NCI-H2081 (cell line): Measurements from ENCODE around the gene UPF1.
"Not testable (repeated sequence)": the region's sequence is repeated elsewhere in the genome, so short reads cannot be mapped to it uniquely, and the experiment has no call there.

Experiments
- DNase-seq, 2 experiments: peaks; one replicate each; lab custom pipeline; 2025; lab: John Stamatoyannopoulos, UW

Gene UPF1

DNA sequence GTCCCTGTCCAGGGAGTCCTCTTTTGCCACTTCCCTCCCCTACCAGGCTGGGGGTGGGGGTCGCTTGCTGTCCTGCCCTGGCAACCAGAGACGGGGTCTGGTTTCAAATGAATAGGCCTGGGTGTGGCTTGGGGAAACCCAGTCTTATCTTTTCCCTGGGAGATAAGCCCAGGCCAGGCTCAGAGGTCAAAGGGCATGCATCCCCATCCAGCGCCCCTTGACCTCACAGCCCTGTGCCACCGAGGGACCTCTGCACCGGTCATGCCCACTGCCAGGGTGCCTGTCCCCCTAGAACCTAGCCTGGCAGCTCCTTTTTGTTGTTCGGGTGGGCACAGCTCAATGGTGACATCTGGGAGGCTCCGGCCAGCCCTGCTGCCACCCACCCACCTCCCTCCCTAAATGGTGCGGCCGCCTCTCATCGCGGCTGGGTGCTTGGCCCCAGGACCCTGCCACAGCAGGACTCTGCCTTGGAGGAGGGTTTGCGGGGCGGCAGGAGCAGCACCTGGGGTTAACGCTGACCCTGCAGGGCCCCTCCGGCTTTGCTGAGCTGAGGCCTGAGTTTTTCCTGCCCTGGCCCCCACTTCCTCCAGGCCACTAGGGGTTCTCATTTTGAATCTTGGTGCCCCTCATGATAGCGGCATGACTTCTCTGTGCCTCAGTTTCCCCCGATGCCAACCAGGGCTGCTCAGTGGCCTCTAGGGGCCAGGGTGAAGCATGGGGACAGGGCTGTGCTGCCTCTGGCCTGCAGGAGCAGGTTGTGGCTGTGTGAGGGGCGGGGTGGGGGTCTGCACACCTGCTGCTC, 67.0 kb downstream of the UPF1 start:
- DNase-seq = no peak

DNA sequence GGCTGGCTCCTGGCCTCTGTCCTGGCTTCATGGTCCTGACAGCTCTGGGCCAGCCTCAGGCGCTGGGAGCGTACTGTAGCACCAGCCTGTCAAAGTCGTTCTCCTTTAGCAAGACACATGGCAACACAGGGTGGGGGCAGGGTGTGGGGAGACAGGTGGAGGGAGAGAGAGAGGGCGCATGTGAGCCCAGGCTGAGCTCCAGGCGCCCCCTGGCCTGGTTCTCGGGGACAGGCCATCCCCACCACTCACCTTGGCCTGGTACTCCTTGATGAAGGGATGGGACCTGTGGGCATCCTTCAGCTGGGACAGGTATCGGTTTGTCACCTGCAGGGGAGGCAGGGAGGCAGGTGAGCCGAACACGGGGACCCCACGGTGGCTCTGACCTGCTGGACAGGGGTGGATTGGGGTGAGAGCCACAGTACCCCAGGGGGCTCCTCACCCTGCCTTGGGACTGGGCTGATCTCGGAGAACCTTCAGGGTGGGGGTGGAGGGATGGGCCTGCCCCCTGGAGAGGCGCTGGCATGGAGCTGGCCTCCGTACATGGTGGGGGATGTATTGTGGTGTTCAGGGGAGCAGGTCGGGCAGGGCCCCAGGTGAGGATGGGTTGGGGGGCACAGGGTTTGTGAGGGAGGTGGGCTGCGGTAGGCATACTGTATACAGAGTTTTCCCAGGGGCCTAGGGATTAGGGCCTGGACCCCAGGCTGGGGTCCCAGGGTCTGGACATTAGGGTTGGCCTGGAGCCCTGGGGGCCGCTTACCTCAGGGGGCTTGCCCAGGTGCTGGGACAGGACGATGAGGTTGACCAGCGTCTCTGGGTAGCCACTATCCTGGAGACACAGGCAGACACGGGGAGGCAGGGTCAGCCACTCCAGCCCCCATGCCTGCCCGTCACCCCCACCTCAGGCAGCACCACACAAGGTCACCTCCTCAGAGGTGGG, 68.1 kb downstream of the UPF1 start:
- DNase-seq = no peak

DNA sequence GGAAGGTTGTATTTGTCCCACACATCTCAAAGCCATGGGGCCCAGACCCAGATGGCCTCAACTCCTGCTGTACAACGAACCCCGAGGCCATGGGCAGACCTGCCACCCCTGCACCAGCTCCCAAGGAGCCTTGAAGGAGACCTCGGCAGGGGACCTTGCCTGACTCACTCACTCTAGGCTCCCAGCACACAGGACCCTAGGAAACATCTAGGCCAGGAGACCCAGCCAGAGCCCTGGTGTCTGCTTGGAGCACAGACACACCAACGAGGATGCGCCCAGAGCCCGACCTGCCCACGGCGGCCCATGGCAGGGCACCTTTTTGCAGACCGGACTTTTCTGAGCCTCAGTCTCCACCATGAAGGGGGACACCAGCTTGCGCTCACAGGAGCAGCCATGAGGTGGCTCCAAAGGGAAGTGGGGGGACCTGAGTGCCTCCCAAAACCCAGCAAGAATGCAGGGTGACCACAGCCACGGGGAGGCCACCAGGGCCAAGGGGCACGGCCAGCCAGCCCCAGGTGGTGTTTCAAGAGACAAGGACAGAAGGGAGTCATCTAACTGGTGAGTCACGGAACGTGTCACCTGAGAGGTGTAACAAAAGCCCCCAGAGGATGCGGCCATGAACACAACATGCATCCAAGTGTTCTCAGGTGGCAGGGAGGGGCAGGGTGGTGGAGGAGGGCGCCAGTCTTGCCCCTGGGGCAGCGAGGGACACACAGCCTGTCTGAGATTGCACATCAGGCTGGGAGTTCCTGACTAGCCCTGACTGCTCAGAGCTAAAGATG, 69.1 kb downstream of the UPF1 start:
- no peak for DNase-seq

DNA sequence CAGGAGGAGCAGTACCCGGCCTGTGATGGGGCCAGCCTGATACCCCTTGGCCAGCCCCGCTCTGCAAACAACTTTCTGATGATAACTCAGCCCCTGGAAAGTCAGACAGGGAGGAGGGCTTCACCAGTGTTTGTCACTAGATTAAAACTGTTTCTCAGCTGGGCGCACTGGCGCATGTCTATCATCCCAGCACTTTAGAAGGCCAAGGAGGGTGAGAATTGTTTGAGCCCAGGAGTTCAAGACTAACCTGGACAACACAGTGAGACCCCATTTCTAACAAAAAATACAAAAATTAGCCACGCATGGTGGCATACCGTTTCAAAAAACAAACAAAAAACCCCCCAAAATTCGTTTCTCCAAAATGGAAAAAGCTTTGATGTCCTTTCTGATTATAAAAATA, 69.7 kb downstream of the UPF1 start:
- no peak for DNase-seq

DNA sequence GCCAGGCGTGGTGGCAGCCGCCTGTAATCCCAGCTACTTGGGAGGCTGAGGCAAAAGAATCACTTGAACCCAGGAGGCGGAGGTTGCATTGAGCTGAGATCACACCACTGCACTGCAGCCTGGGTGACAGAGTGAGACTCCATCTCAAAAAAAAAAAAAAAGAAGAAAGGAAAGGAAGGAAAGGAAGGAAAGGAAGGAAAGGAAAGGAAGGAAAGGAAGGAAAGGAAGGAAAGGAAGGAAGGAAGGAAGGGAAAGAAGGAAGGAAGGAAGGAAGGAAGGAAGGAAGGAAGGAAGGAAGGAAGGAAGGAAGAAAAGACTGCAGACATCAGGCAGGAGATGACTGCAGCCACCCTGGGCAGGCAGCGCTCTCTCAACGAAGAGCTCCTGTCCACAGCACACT, 70.8 kb downstream of the UPF1 start:
- not testable (repeated sequence) for DNase-seq

DNA sequence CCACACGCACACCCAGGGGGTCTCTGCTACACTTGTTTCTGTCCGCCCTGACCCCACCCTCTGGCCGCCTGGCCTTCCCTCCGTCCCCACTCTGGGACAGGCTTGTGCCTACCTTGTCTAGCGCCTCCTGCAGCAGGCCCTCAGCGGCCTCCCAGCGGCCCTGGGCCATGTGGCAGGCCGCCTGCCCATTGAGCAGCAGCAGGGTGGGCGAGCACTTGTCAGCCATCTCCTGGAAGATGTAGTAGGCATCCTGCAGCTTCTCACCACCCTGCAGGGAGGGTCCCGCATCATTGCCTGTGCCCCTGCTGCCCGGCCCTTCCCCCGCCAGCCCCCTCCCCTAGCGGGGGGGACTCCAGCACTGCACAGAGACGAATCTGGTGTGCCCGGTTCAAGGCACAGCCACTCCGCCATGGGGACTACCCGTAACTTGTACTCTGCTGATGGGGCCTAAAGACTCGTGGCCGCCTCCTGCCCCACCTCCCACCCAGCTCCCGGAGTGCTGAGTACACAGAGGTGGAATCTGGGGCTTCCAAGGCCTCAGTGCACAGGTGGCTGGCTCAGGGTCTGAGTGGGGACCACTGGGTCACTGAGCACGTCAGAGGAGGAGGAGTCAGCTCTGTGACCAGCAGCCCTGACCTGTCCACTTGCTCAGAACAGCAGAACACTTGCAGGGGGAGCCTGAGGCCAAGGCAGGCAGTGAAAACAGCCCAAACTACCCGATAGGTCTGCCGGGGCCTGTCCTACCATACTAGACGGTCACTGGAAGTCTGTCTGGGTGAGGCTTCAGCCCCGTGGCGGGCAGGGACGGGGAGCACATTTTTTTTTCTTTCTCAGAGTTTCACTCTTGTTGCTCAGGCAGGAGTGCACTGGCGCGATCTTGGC, 71.6 kb downstream of the UPF1 start:
- no peak for DNase-seq

DNA sequence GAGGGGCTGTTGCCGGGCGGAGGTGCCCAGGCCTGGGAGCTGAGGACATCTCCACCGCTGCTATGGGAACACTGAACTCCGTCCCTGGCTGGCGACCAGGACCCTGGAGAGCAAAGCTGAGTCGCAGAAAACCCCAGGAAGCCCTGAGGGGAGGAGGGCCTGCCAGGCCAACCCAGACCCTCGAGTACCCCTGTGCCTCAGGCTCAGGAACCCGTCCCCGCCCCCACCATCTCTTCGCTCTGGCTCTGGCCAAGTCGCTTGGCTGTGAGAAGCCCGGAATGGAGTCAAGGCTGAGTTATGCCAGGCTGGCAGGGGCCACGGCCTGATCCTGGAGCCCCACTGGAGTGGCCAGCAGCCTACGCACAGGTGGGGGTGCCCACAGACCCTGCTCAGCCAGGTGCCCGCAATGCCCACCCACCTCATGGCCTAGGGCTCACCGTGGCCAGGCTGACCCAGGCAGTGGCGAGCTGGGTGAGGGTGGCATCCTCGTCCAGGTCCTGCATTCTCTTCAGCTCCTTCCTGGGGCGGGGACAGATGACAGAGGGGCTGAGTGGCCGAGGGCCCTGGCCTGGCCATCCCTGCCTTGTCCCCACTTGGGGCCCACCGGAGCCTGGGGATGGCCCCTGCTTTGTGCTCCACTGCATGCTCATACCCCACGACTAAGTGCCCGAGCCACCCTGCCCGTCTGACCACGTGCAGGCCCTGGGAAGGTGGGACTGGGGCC, 72.7 kb downstream of the UPF1 start:
- no peak for DNase-seq

DNA sequence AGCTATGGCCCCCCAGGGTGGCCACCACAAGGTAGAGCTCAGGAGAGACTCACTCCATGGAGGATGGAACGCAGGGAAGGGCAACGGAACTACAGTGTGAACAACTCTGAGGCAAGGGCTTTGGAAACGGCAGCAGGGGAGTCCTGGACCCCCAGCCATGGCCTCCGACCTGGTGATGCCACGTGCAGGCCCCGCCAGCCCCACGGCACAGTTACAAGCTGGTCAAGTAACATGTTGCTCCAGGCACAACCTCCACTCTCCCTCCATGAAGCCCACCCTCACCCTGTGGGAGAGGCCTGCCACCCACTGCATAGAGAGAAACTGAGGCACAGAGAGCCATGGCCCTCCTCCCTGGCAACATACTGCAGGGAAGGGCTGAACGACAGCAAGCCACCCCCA, 73.3 kb downstream of the UPF1 start:
- DNase-seq = no peak

DNA sequence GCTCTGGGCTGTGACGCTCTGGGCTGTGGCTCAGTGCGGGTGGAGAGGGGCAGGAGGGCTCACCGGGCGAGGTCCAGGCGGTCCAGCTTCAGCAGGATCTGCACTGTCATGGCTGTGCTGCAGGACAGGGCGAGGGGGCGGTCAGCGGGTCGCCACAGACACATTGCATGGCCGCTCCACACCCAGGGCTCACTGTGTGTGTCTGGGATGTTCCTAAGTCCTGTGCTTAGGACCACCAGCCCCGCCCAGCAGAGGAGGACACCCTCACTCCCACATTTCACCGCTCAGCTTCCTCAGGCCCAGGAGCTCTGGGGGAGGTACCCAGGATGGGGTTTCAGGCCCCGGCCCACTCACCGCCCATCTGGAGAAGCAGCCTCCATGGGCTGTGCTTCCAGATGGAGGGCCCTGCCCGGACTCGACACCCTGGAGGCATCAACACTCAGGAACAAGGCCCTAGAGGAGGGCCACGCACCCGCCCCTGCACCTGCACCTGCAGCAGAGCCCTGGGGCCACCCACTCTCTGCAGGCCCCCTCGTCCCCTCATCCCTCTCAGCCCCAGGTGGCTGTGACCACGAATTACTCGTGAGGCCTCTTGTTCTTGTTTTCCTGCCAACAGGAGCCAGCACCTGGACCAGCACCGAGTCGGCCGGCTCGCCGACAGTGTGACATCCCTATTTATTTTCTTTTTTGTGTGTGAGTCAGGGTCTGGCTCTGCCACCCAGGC, 73.9 kb downstream of the UPF1 start:
- no peak for DNase-seq

DNA sequence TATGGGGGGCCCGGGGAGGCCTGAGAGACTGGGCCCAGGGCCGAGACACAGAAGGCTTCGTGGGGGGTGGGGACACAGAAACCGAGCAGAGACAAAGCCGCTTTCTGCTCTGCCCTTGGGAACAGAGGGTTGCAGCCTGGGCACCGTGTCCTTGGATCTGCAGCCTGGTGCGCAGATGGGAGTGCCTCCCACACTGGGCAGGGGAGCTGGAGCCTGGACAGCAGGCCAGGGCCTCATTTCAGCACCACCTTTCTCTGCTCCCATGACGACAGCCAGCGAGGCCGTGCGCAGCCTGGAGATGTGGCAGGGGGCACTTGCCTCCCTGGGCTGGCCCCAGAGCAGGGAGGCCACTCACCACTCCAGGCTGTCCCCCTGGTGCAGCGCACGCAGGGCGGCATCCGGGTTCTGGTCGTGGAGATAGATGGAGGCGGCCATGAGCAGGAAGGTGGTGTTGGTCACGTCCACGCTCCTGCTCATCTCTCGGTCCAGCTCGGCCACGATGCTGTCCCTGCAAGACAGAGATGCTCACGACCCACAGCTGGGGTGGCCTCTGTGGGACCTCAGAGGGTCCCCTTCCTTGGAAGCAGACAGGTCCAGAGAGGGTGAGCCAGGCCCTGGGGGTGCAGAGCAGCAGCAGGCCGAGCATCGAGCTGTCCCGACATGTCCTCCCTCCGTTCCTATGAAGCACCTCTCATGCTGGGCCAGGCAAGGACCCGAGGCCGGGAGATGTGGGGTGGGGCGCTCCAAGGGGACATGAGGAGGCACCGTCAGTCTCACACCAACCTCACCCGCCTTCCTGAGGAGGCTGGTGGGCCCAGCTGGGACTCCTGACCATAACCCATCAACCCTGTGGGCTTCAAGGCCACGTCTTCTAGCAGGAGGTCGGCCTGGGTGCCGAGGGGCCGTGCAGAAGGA, 75.1 kb downstream of the UPF1 start:
- no peak for DNase-seq

DNA sequence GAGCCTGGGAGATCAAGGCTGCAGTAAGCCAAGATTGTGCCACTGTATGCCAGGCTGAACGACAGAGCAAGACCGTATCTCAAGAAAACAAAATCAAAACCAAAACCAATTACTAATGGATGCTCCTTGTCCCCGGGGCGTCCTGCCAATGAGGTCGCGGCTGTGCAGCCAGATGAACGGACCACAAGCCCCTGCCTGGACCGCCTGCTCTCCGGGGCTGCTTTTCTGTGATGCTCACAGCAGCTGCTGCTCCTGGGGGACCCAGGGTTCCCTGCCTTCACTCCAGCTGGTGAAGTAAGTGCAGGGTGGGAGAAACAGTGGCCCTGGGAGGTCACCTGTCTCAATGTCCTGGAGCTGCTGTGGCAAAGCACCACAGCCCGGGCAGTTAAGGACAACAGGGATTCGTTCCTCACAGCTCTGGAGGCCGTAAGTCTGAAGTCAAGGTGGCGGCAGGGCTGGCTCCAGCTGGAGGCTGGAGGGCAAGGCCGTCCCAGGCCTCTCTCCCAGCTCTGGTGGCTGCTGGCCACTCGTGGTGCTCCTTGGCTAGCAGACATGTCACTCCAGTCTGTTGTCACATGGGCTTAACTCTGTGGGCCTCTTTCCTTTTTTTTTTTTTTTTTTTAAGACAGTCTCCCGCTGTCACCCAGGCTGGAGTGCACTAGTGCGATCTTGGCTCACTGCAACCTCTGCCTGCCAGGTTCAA, 77.3 kb downstream of the UPF1 start:
- no peak for DNase-seq

DNA sequence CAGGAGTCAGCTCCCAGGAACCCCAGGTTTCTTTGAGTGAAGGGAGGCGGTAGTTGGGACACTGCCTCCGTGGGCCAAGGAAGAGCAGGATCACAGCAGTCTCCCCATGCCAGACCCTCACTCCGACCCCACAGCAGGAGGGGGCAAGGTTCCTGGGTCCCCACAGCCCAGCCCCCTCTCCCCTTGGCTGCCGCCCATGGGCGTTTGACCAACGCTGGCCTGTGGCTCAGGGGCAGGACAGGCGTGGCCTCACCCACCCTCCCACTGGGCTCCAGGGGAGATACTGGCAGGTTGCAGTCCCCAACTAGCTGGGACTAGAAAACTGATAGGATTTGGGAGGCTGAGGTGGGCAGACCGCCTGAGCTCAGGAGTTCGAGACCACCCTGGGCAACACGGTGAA, 78.3 kb downstream of the UPF1 start:
- DNase-seq = no peak

DNA sequence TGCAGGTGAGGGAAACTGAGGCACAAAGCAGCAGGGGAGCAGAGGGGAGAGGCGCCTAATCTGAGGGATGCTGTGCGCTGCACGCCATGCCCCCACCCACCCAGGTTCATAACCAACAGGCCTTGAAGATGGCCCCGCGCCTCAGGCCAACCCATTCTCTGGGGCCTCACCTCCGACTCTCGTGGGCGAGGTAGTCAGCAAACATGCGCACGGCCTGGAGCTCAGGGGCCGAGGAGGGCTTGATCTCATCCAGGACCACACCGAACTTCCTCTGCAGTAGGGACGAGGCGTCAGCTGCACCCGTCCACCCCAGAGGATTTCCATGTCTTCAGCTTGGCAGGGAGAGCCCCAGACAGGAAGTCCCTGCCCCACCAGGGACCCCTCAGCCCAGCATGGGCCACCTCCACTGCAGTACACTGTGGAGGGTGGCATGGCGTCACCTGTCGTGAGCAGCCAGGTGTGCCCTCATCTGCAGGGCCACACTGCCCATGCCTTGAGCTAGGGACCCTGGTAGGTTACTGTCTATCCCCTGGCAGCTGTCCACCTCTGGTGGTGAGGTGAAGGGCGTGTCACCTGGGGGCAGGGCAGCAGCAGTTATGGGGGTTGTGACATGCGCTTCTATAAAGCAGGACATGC, 79.2 kb downstream of the UPF1 start:
- DNase-seq = no peak

DNA sequence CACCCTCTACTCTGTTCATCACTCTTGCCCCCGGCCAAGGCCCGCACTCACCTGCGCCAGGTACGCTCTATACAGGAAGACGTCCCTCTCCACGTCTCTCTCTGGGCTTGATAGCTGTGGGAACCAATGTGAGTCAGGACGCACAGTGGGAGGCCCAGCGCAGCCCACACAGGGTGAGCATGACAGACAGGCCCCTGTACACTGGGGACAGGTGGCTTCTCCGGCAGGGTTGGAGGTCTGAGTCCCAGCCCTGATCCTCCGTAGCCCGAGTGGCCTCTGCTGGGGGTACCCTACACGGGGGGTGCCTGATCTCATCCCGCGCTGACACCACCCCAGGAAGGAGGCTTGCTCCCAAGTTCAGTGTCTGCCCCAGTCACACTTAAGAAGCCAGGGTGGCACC, 81.2 kb downstream of the UPF1 start:
- no peak for DNase-seq

DNA sequence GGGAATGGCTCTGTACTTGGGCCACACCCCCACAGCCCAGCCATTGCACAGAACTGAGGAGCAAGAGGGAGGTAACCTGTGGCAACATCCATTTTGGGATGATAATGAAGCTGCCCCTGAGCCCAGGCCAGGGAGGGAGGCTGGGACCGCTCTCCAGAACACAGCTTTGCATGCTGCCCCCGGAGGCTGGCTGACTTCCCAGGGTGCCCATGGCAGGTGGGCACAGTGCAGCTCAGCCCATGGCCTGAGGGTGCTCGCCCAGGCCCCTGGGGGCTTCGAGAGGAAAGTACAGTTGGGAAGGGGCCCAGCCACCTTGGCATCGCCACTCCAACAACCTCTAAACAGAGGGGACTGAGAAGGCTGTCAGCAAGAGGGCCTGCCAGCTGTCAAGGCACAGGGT, 81.7 kb downstream of the UPF1 start:
- DNase-seq = no peak

DNA sequence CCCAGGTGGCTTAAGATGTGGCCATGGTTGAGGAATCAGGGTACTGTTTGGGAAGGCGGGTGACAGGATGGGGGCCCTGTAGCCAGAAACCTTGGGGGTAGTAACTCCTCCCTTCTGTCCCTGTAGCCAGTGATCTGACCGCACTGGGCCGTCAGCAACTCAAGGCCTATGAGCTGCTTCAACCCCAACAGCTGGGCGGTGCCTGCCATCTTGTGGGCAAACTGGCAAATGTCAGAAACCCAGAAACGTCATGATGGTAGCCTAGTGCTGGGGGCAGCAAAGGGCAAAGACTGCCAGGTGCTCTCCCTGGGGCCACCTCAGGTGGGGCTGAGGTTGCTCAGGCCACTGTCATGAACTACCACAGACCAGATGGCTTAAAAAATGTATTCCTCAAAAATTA, 83.9 kb downstream of the UPF1 start:
- DNase-seq = peak; percentile 20 to 34

DNA sequence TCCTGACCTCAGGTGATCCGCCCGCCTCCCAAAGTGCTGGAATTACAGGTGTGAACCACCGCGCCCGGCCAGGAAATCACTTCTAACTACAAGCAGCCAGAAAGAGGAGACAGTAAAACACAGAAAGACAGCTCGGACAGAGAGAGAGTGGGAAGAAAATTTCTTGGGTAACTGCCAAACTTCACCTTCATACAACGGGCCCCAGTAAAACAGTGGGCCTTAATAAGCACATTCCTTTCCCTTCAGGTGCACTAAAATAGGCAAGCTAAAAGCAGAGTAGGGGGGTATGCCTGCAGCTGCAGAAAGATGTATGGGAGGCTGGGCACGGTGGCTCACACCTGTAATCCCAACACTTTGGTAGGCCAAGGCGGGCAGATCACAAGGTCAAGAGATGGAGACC, 85.8 kb downstream of the UPF1 start:
- not testable (repeated sequence) for DNase-seq
